Nephron (organoid): Measurements from ENCODE around the gene LNP1.
"Not testable (repeated sequence)": the region's sequence is repeated elsewhere in the genome, so short reads cannot be mapped to it uniquely, and the experiment has no call there.

Source experiments
- H3K27ac Mint-ChIP-seq, 3 experiments: 2 replicates each; pipeline ENCODE4 v1.8.0; 2020; ENCODE audit warnings: mixed read lengths in 3 of 3, mild to moderate bottlenecking in 2 of 3, moderate library complexity in 1 of 3
- H3K27me3 Mint-ChIP-seq: 2 replicates; pipeline ENCODE4 v1.8.0; 2021; ENCODE audit warnings: low read depth, mild to moderate bottlenecking, moderate library complexity, mixed read lengths
- H3K36me3 Mint-ChIP-seq: 2 replicates; pipeline ENCODE4 v1.8.0; 2020; ENCODE audit warnings: low read depth, mixed read lengths
- H3K4me1 Mint-ChIP-seq: 2 replicates; pipeline ENCODE4 v1.8.0; 2020; ENCODE audit warnings: mixed read lengths
- H3K4me3 Mint-ChIP-seq, 3 experiments: 2 replicates each; pipeline ENCODE4 v1.8.0; 2020; ENCODE audit warnings: mild to moderate bottlenecking in 3 of 3, mixed read lengths in 3 of 3, moderate library complexity in 2 of 3
- H3K9me3 Mint-ChIP-seq: 2 replicates; pipeline ENCODE4 v1.8.0; 2020; ENCODE audit warnings: mixed read lengths
- TF ChIP-seq, protein P1 (sequence below), 3 experiments: fragments of 200-600 bp; sonication (generic); IDR thresholded peaks; one replicate each; pipeline ENCODE4 v1.5.0; 2021; ENCODE audit warnings: antibody characterized with exemption in 3 of 3; ENCODE audit not compliant: unreplicated experiment in 3 of 3

Gene LNP1

GRCh38 chr3:100465892-100466777 is 64.8 kb downstream of the LNP1 start:
- Mint-ChIP-seq H3K36me3 (peaks cover 3% of the 10 kb centered on the region), H3K27me3 (peaks cover 12% of the 10 kb centered on the region), H3K4me3 (no peak overlapping the region), H3K27ac (no peak overlapping the region), H3K4me1 (no peaks in the 10 kb centered on the region), H3K9me3 (peaks cover 27% of the 10 kb centered on the region)
- TF ChIP-seq, protein P1, sequence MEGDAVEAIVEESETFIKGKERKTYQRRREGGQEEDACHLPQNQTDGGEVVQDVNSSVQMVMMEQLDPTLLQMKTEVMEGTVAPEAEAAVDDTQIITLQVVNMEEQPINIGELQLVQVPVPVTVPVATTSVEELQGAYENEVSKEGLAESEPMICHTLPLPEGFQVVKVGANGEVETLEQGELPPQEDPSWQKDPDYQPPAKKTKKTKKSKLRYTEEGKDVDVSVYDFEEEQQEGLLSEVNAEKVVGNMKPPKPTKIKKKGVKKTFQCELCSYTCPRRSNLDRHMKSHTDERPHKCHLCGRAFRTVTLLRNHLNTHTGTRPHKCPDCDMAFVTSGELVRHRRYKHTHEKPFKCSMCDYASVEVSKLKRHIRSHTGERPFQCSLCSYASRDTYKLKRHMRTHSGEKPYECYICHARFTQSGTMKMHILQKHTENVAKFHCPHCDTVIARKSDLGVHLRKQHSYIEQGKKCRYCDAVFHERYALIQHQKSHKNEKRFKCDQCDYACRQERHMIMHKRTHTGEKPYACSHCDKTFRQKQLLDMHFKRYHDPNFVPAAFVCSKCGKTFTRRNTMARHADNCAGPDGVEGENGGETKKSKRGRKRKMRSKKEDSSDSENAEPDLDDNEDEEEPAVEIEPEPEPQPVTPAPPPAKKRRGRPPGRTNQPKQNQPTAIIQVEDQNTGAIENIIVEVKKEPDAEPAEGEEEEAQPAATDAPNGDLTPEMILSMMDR (IDR thresholded peaks at IDR 0.05; ENCODE audit: unreplicated experiment in 3 of 3): no peak

- H3K4me1 Mint-ChIP-seq: no peaks in the 10 kb centered on the region
- TF ChIP-seq, protein P1 (IDR thresholded peaks at IDR 0.05; ENCODE audit: unreplicated experiment in 3 of 3): no peak
- peaks cover 12% of the 10 kb centered on the region for H3K27me3 Mint-ChIP-seq
- H3K4me3 Mint-ChIP-seq: no peak overlapping the region
- no peak overlapping the region for H3K27ac Mint-ChIP-seq
- peaks cover 3% of the 10 kb centered on the region for H3K36me3 Mint-ChIP-seq
- H3K9me3 Mint-ChIP-seq: peaks cover 29% of the 10 kb centered on the region
These were observed 65.8 kb downstream of the LNP1 start for GRCh38 chr3:100467133-100467532.

- Mint-ChIP-seq H3K27me3 (peaks cover 7% of the 10 kb centered on the region), H3K4me3 (no peak overlapping the region), H3K9me3 (peaks cover 29% of the 10 kb centered on the region), H3K27ac (no peak overlapping the region), H3K4me1 (no peaks in the 10 kb centered on the region), H3K36me3 (peaks cover 3% of the 10 kb centered on the region)
- TF ChIP-seq, protein P1 (IDR thresholded peaks at IDR 0.05; ENCODE audit: unreplicated experiment in 3 of 3): no peak
These were observed 67.3 kb downstream of the LNP1 start for GRCh38 chr3:100468676-100469075.

DNA sequence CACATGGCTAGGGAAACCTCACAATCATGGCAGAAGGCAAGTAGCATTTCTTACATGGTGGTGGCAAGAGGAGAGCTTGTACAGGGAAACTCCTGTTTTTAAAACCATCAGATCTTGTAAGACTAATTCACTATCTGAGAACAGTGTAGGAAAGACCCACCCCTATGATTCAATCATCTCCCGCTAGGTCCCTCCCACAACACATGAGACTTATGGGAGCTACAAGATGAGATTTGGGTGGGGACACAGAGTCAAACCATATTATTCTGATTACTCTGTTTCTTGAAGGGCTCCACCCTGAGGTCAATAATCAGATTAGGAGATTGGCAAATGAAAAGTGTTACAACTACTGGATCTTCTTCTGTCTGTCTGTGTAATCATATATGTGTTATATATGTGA is 69.6 kb downstream of the LNP1 start:
- Mint-ChIP-seq H3K36me3 (peaks cover 3% of the 10 kb centered on the region), H3K27ac (no peak overlapping the region), H3K9me3 (peaks cover 34% of the 10 kb centered on the region), H3K27me3 (peaks cover 6% of the 10 kb centered on the region), H3K4me1 (no peaks in the 10 kb centered on the region), H3K4me3 (no peak overlapping the region)
- TF ChIP-seq, protein P1 (IDR thresholded peaks at IDR 0.05; ENCODE audit: unreplicated experiment in 3 of 3): no peak

GRCh38 chr3:100471444-100471843 is 70.1 kb downstream of the LNP1 start:
- H3K4me1 Mint-ChIP-seq: no peaks in the 10 kb centered on the region
- H3K9me3 Mint-ChIP-seq: peaks cover 37% of the 10 kb centered on the region
- H3K4me3 Mint-ChIP-seq: no peak overlapping the region
- peaks cover 3% of the 10 kb centered on the region for H3K36me3 Mint-ChIP-seq
- TF ChIP-seq, protein P1 (IDR thresholded peaks at IDR 0.05; ENCODE audit: unreplicated experiment in 3 of 3): no peak
- H3K27ac Mint-ChIP-seq: no peak overlapping the region
- H3K27me3 Mint-ChIP-seq: peaks cover 1% of the 10 kb centered on the region

GRCh38 chr3:100477851-100478360 is 76.6 kb downstream of the LNP1 start:
- H3K27me3 Mint-ChIP-seq, H3K36me3 Mint-ChIP-seq, H3K4me3 Mint-ChIP-seq, H3K27ac Mint-ChIP-seq, H3K4me1 Mint-ChIP-seq: not testable (repeated sequence)
- H3K9me3 Mint-ChIP-seq: peaks cover 12% of the 10 kb centered on the region

GRCh38 chr3:100478521-100478920 is 77.2 kb downstream of the LNP1 start:
- not testable (repeated sequence) for H3K27ac Mint-ChIP-seq, H3K27me3 Mint-ChIP-seq, H3K36me3 Mint-ChIP-seq, H3K4me3 Mint-ChIP-seq, H3K4me1 Mint-ChIP-seq
- peaks cover 12% of the 10 kb centered on the region for H3K9me3 Mint-ChIP-seq
